Breast epithelium (tissue), 3 donors: ENCODE data around the gene VWA2.

Experiments
- CTCF ChIP-seq, 3 donors: fragments of 450-650 bp; IDR thresholded peaks; one replicate each; pipeline ENCODE4 v1.5.1; 2016 to 2017; ENCODE audit warnings: antibody characterized with exemption in 3 of 3, mild to moderate bottlenecking in 3 of 3, moderate library complexity in 3 of 3
- POLR2AphosphoS5 ChIP-seq, 3 donors: sonication (generic); formaldehyde crosslinking; IDR thresholded peaks; one replicate each; pipeline ENCODE4 v1.6.1; 2017; ENCODE audit warnings: antibody characterized with exemption in 3 of 3

- TF ChIP-seq CTCF (IDR thresholded peaks at IDR 0.05) = no peak
- TF ChIP-seq POLR2AphosphoS5 (IDR thresholded peaks at IDR 0.05) = no peak
Observed at GRCh38 chr10:114250716-114251115, 11.7 kb downstream of the VWA2 start.
